NCI-H1436 treated with DMSO at 0.1 percent for 48 hours (cell line): ENCODE results near the gene NELFA.

Experiments used
- DNase-seq: peaks from one replicate; lab custom pipeline; 2025; lab: John Stamatoyannopoulos, UW

Gene NELFA

DNA sequence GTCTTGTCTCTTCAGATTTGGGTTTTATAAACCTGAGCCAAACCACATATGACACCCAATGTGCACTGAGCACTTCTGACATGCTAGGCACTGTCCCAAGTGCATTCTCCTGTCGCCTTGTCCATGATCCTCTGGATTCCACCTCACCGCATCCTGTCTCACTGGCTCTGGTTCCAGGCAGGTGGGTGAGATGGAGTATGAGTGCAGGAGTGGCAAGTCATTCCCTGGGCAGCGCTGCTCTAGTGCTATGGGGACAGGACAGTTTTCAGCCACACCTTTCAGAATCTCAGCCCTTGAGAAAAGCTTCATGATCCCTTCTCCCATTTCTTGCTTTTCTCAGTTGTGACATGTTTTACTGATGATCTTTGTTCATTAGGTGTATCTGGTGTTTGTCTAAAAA is 71.2 kb downstream of the NELFA start:
- no peak for DNase-seq

DNA sequence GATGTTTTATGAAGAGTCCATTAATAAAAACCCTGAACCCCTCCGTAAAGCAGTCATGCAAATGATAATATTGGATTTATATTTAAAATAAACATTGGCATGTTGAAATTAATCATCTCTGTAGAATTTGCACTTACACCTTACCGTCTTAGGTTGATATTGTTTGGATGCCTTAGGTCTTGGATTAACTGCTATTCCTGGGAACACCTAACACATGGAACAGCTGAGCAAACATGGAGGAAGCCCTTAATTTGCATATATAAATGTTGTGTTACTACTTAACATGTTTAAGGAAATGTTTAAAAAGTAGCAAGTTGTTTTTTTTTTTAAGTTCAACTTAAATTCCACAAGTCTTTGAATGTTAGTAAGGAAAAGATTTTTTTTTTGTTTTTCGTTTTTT is 75.1 kb downstream of the NELFA start:
- no peak for DNase-seq

DNA sequence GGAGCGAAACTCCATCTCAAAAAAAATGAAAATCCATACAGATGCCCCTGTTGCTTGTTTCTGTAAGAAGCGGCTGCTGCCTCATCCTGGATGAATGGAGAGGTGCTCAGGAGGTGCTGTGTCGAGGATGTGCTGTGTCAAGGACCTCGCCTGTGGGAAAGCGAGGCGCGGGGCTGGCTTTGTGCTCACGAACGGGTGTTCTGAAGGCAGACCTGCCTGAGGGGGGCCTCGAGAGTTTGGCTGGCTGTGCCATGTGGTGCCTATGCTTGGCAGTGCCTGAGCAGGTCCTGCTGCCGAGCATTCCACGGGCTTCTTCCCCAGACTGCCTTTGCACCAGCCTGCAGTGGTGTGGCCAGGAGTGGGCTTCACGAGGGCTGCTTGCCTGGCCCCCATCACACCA is 76.0 kb downstream of the NELFA start:
- DNase-seq = no peak
